GM18511 (cell line): ENCODE results near the gene NDUFA1.
"Not testable (repeated sequence)": the region's sequence is repeated elsewhere in the genome, so short reads cannot be mapped to it uniquely, and the experiment has no call there.

ENCODE experiments used
- ATAC-seq: cut with Tn5 transposase; IDR thresholded peaks from one replicate; pipeline ENCODE4 v1.9.1; 2021; ENCODE audit warnings: mild to moderate bottlenecking, moderate library complexity; ENCODE audit not compliant: unreplicated experiment

The NDUFA1 gene

GRCh38 chrX:119899125-119899524, 27.5 kb downstream of the NDUFA1 start:
- ATAC-seq = no peak

GRCh38 chrX:119900976-119901375, 29.3 kb downstream of the NDUFA1 start:
- no peak for ATAC-seq

DNA sequence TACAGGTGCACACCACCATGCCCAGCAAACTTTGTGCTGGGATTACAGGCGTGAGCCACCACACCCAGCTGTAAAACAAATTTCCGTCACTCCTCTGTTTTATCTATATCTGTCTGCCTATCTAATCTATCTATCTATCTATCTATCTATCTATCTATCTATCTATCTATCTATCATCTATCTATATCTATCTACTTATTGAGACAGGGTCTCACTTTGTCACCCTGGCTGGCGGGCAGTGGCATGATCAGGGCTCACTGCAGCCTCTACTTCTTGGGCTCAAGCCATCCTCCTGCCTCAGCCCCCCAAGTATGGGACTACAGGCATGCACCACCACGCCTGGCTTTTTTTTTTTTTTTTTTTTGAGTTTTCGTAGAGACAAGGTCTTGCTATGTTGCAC, 44.7 kb downstream of the NDUFA1 start:
- no peak for ATAC-seq

DNA sequence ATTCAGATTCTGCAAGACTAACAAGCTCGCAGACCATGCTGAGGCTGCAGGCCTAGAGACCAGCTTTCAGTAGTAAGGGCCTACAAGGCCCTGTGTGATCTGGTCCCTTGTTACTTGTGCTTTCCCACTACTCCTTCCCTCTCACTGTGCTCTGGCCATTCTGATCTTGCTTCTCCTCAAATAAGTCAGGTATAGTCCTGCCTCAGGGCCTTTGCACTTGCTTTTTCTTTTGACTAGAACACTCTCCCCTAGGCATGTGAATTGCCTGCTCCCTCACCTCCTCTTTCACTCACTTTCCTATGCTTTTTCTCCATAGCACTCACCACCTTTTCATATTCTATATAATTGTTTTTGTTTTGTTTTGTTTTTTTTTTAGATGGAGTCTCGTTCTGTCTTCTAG, 46.2 kb downstream of the NDUFA1 start:
- no peak for ATAC-seq

GRCh38 chrX:119919835-119920585, 48.4 kb downstream of the NDUFA1 start:
- ATAC-seq = no peak

GRCh38 chrX:119922391-119922790, 50.8 kb downstream of the NDUFA1 start:
- ATAC-seq = not testable (repeated sequence)
